Activated CD8-positive, alpha-beta memory T cell treated with anti-CD3 and anti-CD28 coated beads for 48 hours (primary cell): ENCODE data around the gene TCHHL1.
"Not testable (repeated sequence)": the region's sequence is repeated elsewhere in the genome, so short reads cannot be mapped to it uniquely, and the experiment has no call there.

Experiments used
- DNase-seq, 3 experiments: peaks; one replicate each; pipeline ENCODE4 v3.0.0-alpha.2; 2020; ENCODE audit warnings: low read depth in 2 of 3, low spot score in 2 of 3

The TCHHL1 gene

GRCh38 chr1:152086760-152087159 lies 2.1 kb downstream of the TCHHL1 start:
- DNase-seq, result no peak

- no peak for DNase-seq
Measured at GRCh38 chr1:152084853-152085252, 4.0 kb downstream of the TCHHL1 start.

GRCh38 chr1:152081026-152081425 lies 7.8 kb downstream of the TCHHL1 start:
- not testable (repeated sequence) for DNase-seq

- DNase-seq, result not testable (repeated sequence)
Measured at GRCh38 chr1:152080494-152080893, 8.4 kb downstream of the TCHHL1 start.

- DNase-seq, result no peak
Measured at GRCh38 chr1:152078831-152079441, 9.9 kb downstream of the TCHHL1 start.

- DNase-seq, result no peak
Measured at GRCh38 chr1:152072311-152072710, 16.6 kb downstream of the TCHHL1 start.

GRCh38 chr1:152071123-152071522 lies 17.7 kb downstream of the TCHHL1 start:
- no peak for DNase-seq

GRCh38 chr1:152067929-152068328 lies 20.9 kb downstream of the TCHHL1 start:
- DNase-seq, result no peak

- no peak for DNase-seq
Measured at GRCh38 chr1:152067150-152067549, 21.7 kb downstream of the TCHHL1 start.

GRCh38 chr1:152061952-152062351 lies 26.9 kb downstream of the TCHHL1 start:
- no peak for DNase-seq

- no peak for DNase-seq
Measured at GRCh38 chr1:152053375-152053774, 35.5 kb downstream of the TCHHL1 start.

- DNase-seq, result peak; percentile 53 to 83 (median 81)
Measured at GRCh38 chr1:152052606-152053005, 36.3 kb downstream of the TCHHL1 start.

- DNase-seq, result no peak
Measured at GRCh38 chr1:152050886-152051675, 37.8 kb downstream of the TCHHL1 start.

- no peak for DNase-seq
Measured at GRCh38 chr1:152049291-152050083, 39.4 kb downstream of the TCHHL1 start.

GRCh38 chr1:152048416-152049009 lies 40.4 kb downstream of the TCHHL1 start:
- DNase-seq, result peak in 1 of 3 experiments; percentile 48

GRCh38 chr1:152047730-152048415 lies 41.0 kb downstream of the TCHHL1 start:
- DNase-seq, result peak; percentile 60 to 80 (median 71)

GRCh38 chr1:152047413-152047729 lies 41.5 kb downstream of the TCHHL1 start:
- no peak for DNase-seq

GRCh38 chr1:152044386-152044785 lies 44.5 kb downstream of the TCHHL1 start:
- DNase-seq, result no peak

GRCh38 chr1:152043870-152044269 lies 45.0 kb downstream of the TCHHL1 start:
- no peak for DNase-seq

GRCh38 chr1:152042030-152042429 lies 46.8 kb downstream of the TCHHL1 start:
- DNase-seq, result no peak

- no peak for DNase-seq
Measured at GRCh38 chr1:152039886-152040285, 49.0 kb downstream of the TCHHL1 start.
